Measurements from ENCODE around the gene CIT.

- TF ChIP-seq, protein P1, sequence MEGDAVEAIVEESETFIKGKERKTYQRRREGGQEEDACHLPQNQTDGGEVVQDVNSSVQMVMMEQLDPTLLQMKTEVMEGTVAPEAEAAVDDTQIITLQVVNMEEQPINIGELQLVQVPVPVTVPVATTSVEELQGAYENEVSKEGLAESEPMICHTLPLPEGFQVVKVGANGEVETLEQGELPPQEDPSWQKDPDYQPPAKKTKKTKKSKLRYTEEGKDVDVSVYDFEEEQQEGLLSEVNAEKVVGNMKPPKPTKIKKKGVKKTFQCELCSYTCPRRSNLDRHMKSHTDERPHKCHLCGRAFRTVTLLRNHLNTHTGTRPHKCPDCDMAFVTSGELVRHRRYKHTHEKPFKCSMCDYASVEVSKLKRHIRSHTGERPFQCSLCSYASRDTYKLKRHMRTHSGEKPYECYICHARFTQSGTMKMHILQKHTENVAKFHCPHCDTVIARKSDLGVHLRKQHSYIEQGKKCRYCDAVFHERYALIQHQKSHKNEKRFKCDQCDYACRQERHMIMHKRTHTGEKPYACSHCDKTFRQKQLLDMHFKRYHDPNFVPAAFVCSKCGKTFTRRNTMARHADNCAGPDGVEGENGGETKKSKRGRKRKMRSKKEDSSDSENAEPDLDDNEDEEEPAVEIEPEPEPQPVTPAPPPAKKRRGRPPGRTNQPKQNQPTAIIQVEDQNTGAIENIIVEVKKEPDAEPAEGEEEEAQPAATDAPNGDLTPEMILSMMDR (IDR thresholded peaks at IDR 0.05; ENCODE audit: low read depth, low read length, missing input control), result no peak
- TF ChIP-seq, protein P2, sequence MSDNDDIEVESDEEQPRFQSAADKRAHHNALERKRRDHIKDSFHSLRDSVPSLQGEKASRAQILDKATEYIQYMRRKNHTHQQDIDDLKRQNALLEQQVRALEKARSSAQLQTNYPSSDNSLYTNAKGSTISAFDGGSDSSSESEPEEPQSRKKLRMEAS (IDR thresholded peaks at IDR 0.05), result no peak
- no peak for TF ChIP-seq GABPA (IDR thresholded peaks at IDR 0.05 in 1 of 2, conservative IDR thresholded peaks at IDR 0.05 in 1 of 2)
- TF ChIP-seq JUND (IDR thresholded peaks at IDR 0.05), result no peak
- no peak for TF ChIP-seq TAF1 (conservative IDR thresholded peaks at IDR 0.05)
- TF ChIP-seq FOXA1 (IDR thresholded peaks at IDR 0.05), result no peak
- TF ChIP-seq ATF3 (IDR thresholded peaks at IDR 0.05), result no peak
These were observed 104.7 kb downstream of the CIT start for GRCh38 chr12:119772431-119772830.
